Measurements from ENCODE around the gene TMEM225B.
"Not testable (repeated sequence)": the region's sequence is repeated elsewhere in the genome, so short reads cannot be mapped to it uniquely, and the experiment has no call there.

The TMEM225B gene

GRCh38 chr7:99653754-99654153, 55.7 kb downstream of the TMEM225B start:
- DNase-seq (ENCODE audit: low read depth in 2 of 2): no peak

GRCh38 chr7:99654626-99655025, 56.6 kb downstream of the TMEM225B start:
- not testable (repeated sequence) for DNase-seq (ENCODE audit: low read depth in 2 of 2)

GRCh38 chr7:99657879-99658278, 59.8 kb downstream of the TMEM225B start:
- not testable (repeated sequence) for DNase-seq (ENCODE audit: low read depth in 2 of 2)
